ENCODE measurements around the gene ANKS1B.

Gene ANKS1B

DNA sequence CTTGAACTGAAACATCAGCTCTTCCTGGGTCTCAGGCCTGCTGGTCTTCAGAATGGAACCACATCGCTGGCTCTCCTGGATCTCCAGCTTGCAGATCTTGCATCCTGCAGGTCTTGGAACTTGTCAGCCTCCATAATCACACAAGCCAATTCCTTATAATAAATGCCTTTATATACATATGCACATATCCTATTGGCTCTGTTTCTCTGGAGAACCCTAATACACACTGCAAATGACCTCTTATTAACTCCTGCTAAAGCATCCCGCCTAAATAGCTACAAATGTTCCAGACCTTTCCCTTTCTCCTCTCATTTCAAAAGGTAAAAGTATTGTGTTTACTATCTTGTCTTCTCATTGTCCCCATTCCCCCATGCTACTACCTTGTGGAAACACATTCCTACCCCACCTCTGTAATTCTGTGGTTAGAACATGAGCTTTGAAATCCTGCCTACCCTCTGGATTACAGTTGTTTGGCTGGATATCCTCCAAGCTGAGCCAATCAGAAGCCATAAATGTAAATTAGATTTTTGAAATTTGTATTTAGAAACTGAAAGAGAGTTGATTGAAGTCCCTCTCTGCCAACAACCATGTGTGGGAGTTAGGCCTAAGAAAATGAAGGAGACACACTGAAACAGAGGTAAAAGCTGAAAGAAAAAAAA lies 58.1 kb downstream of the ANKS1B start:
- intact Hi-C loops (cut with micrococcal nuclease) = no loop called here
- Mint-ChIP-seq H3K4me3 (no peak overlapping the region), H3K36me3 (ENCODE audit: low read depth) (no peaks in the 10 kb centered on the region), H3K4me1 (ENCODE audit: low read depth) (no peaks in the 10 kb centered on the region), H3K27me3 (no peaks in the 10 kb centered on the region), H3K27ac (no peak overlapping the region), H3K9me3 (no peaks in the 10 kb centered on the region)

DNA sequence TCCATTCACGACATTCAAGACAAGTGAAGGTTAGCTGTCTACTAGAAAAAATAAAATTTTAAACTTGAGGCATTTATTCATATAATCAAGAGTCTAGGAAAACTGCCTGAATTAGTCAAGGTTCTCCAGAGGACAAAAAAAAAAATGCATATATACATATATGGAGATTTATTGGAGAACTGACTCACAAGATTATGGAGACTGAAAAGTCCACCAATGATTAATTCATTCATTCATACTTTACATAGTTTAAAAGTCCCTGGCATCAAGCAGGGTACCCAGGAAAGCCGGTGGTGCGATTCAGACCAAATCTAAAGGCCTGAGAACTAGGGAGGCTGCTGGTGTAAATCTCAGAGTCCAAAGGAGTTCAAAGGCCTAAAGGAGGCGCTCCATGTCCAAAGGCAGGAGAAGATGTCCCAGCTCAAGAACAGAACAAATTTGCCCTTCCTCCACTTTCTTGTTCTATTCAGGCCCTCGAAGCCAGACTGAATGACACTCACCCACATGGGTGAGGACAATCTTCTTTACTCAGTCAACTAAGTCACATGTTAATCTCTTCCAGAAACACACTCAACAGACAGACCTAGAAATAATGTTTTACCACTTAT lies 64.3 kb downstream of the ANKS1B start:
- Mint-ChIP-seq H3K27me3 (no peaks in the 10 kb centered on the region), H3K4me3 (no peak overlapping the region), H3K4me1 (ENCODE audit: low read depth) (no peaks in the 10 kb centered on the region), H3K9me3 (no peaks in the 10 kb centered on the region), H3K36me3 (ENCODE audit: low read depth) (no peaks in the 10 kb centered on the region), H3K27ac (no peak overlapping the region)
- intact Hi-C loops (cut with micrococcal nuclease) = no loop called here

DNA sequence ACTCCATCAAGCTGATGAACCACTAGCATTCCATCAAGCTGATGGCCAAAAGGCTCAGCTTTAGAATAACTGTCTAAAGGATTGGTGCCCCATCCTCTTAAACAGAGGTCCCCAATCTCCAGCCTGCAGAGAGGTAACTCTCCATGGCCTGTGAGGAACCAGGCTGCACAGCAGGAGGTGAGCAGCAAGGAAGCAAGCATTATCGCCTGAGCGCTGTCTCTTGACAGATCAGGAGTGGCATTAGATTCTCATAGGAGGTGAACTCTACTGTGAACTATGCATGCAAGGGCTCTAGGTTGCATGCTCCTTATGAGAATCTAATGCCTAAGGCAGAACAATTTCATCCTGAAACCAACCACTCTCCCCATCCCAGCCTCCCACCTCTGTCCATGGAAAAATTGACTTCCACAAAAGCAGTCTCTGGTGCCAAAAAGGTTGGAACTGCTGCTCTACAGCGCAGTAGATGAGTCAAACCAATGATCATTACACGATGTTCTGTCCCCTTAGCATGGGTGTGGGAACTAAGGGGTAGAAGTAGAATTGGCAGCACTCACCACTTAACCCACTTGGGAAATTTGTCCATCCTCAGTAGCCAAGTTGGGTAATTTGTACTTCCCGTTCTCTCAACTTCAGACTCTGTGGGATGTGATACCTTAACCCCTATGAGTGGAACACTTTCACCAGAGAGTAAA lies 66.9 kb downstream of the ANKS1B start:
- Mint-ChIP-seq H3K27ac (no peak overlapping the region), H3K9me3 (no peaks in the 10 kb centered on the region), H3K4me1 (ENCODE audit: low read depth) (no peaks in the 10 kb centered on the region), H3K4me3 (no peak overlapping the region), H3K36me3 (ENCODE audit: low read depth) (no peaks in the 10 kb centered on the region), H3K27me3 (no peaks in the 10 kb centered on the region)
- intact Hi-C loops (cut with micrococcal nuclease) = no loop called here

DNA sequence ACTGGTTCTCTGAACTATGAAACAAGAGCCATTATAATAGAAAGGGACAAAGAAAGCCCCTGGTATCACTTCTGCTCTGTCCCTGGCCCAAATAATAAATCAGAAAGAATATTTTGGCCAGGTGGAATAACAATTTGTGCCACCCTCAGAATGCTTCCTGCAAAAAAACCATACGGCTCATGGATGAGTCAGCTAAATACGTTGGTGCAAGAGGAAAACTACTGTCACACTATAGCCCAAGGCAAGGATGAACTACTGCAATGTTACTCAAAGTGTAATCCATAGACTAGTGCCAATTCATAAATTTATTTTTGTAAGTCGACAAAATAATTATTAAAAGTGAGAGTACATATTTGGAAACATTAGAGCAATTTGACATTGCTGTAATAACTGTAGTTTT lies 68.2 kb downstream of the ANKS1B start:
- Mint-ChIP-seq H3K27me3 (no peaks in the 10 kb centered on the region), H3K4me1 (ENCODE audit: low read depth) (no peaks in the 10 kb centered on the region), H3K36me3 (ENCODE audit: low read depth) (no peaks in the 10 kb centered on the region), H3K27ac (no peak overlapping the region), H3K4me3 (no peak overlapping the region), H3K9me3 (no peaks in the 10 kb centered on the region)
- intact Hi-C loops (cut with micrococcal nuclease) = no loop called here

DNA sequence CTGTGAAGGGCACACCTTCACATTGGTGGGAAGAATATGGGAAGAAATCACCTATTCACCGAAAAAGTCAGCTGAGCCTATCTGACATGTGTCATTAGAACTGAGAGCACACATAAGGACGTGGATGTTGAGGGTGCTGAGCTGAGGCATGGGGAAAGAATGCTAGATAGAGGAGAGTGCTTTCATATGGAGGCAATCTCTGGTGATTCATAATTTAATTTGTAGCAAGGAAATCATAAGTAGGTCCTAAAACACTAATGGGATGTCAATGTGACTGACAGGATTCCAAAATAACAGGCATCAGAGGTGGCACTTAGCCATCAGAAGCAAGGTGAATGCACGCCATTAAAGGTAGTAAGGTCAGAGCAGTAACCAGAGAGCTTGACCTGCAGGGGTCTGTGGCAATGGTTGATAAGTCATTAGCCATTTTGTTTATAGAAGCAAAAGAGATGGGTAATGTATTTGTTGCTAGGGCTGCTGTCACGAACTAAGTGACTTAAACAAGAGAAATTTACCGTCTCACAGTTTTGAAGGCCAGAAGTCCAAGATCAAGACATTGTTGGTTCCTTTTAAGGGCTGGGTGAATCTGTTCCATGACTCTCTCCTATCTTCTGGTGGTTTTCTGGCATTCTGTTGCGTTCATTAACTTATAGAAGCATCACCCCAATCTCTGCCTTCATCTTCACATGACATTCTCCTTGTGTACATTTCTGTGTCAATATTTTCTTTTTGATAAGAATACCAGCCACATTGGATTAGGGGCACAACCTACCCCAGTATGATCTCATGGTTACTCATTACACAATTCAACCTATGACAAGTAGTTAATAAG lies 69.3 kb downstream of the ANKS1B start:
- Mint-ChIP-seq H3K9me3 (no peaks in the 10 kb centered on the region), H3K4me1 (ENCODE audit: low read depth) (no peaks in the 10 kb centered on the region), H3K27ac (no peak overlapping the region), H3K36me3 (ENCODE audit: low read depth) (no peaks in the 10 kb centered on the region), H3K4me3 (no peak overlapping the region), H3K27me3 (no peaks in the 10 kb centered on the region)
- intact Hi-C loops (cut with micrococcal nuclease) = no loop called here

DNA sequence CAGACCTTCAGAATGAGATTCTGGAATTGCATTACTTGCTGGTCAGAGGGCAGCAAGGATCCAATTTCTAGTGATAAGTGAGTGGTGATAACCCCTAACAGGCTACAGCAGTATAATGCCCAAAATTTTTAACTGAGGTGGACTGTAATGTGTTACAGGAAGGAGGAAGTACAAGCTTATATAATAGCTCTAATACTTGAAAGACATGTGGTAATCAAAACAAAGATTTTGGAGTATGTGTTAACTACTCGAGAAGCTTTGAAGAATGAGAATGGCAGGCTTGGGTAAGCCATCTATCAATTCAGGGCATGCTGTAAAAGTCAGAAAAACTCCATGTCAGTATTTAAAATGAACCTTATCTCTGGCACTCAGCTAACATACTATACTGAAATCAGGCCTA lies 70.5 kb downstream of the ANKS1B start:
- Mint-ChIP-seq H3K4me3 (no peak overlapping the region), H3K4me1 (ENCODE audit: low read depth) (no peaks in the 10 kb centered on the region), H3K27me3 (no peaks in the 10 kb centered on the region), H3K36me3 (ENCODE audit: low read depth) (no peaks in the 10 kb centered on the region), H3K9me3 (no peaks in the 10 kb centered on the region), H3K27ac (no peak overlapping the region)
- intact Hi-C loops (cut with micrococcal nuclease) = no loop called here

DNA sequence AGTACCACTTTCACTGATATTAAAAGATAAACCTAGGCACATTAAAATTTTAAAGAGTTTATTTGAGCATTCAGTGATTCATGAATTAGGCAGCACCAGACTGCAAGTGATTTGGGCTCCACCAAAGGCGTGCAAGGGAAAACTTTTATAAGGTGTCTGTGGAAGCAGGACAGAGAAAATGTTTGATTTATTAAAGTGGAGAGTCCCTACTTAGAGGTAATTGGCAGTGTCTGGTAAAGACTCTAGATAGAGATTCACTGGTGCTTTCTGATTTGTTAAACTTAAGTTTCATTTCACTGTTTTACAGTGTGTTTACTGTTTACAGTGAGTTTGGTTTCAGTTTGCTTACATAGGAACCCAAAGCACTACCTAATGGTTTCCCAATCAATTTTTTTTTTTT lies 72.8 kb downstream of the ANKS1B start:
- Mint-ChIP-seq H3K9me3 (no peaks in the 10 kb centered on the region), H3K36me3 (ENCODE audit: low read depth) (no peaks in the 10 kb centered on the region), H3K4me3 (no peak overlapping the region), H3K4me1 (ENCODE audit: low read depth) (no peaks in the 10 kb centered on the region), H3K27ac (no peak overlapping the region), H3K27me3 (no peaks in the 10 kb centered on the region)
- intact Hi-C loops (cut with micrococcal nuclease) = no loop called here

DNA sequence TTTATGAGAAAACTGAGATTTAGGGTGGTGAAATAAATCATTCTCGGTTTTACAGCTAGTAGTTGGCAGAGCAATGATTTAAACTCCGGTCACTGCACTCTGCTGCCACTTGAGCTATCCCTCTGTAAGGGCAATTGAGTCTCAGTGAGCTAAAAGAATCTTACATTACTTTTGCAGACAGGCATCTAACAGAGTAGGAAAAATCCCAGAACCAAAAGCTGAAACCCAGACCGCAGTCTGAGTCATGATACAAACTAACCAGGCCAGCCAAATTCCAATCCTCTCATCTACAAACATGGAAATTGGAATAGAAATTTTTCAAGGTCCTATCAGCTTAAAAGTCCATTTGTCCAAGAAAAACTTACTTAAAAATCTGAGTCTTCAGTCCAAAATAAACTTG lies 73.7 kb downstream of the ANKS1B start:
- H3K4me1 Mint-ChIP-seq (ENCODE audit: low read depth) = no peaks in the 10 kb centered on the region
- intact Hi-C loops (cut with micrococcal nuclease) = no loop called here

DNA sequence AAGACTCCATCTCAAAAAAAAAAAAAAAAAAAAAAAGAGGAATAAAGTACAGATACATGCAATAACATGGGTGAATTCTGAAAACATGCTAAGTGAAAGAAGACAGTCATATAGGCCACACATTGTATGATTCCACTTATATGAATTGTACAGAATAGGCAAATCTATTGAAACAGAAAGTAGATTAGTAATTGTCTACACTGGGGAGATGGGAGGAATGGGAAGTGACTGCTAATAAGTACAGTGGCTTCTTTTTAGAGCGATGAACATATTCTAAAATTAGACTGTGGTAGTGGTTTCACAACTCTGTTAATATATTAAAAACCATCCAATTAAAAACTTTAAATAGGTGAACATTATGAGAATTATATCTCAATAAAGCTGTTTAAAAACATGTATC lies 74.4 kb downstream of the ANKS1B start:
- Mint-ChIP-seq H3K36me3 (ENCODE audit: low read depth) (no peaks in the 10 kb centered on the region), H3K4me1 (ENCODE audit: low read depth) (no peaks in the 10 kb centered on the region), H3K9me3 (no peaks in the 10 kb centered on the region), H3K27ac (no peak overlapping the region), H3K4me3 (no peak overlapping the region), H3K27me3 (no peaks in the 10 kb centered on the region)
- intact Hi-C loops (cut with micrococcal nuclease) = no loop called here

More for the DNA sequence above, 73.7 kb downstream of the ANKS1B start:
- no peaks in the 10 kb centered on the region for H3K27me3 Mint-ChIP-seq
- no peak overlapping the region for H3K27ac Mint-ChIP-seq
- no peaks in the 10 kb centered on the region for H3K9me3 Mint-ChIP-seq
- no peaks in the 10 kb centered on the region for H3K36me3 Mint-ChIP-seq (ENCODE audit: low read depth)
- no peak overlapping the region for H3K4me3 Mint-ChIP-seq

DNA sequence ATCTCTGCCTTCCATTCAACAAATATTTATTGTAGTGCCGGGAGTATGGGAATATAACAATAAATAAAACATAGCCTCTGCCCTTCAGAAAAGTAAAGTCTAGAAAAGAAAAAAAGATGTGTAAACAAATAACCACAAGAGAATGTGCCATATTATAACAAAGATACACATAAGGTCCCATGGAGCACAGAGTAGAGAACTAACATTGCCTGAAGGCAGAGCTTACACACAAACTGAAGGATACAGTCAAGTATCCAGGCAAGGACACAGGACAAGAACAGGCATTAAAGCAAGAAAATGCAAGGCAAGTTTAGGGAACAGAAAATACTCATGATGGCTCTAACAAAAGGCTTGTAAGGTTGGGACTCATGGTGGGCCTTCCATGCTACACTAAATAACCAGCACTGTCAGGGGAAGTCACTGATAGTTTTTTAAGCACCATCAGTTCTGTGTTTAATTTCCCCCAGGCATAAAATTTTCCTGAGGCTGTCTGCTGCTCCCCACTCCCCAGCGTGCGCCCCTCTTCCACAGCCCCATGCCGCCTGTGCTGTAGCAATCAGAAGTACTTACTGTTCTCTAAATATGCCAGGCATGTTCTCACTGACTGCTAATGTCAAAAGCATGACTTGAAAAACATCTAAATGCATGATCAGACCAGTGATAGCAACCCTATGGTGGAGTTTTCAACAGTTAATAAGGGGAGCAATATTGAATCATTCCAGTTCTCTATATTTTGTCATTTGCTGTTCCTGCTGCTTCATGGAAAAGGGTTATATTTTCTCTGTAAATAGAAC lies 77.8 kb downstream of the ANKS1B start:
- Mint-ChIP-seq H3K4me3 (no peak overlapping the region), H3K4me1 (ENCODE audit: low read depth) (no peaks in the 10 kb centered on the region), H3K27ac (no peak overlapping the region), H3K36me3 (ENCODE audit: low read depth) (no peaks in the 10 kb centered on the region), H3K27me3 (no peaks in the 10 kb centered on the region), H3K9me3 (no peaks in the 10 kb centered on the region)
- intact Hi-C loops (cut with micrococcal nuclease) = no loop called here

DNA sequence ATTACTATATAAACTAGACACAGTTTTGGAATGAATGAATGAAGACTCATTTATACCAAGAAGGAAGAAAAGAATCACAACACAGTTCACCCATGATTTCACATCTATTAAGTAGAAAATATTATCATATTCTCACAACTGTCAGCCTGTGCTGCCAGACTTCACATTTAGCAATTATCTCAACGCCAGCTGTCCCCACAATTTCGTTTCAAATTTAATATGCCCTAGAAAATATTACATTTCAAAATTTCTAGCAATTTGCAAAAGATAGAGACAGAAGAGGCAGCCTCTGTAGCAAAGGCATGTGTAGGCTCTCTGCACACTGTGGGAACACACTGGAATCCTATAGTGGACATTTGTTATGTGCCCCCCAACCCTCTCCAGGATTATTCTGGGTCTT lies 83.6 kb downstream of the ANKS1B start:
- intact Hi-C loops (cut with micrococcal nuclease) = no loop called here
- Mint-ChIP-seq H3K9me3 (no peaks in the 10 kb centered on the region), H3K4me1 (ENCODE audit: low read depth) (no peaks in the 10 kb centered on the region), H3K36me3 (ENCODE audit: low read depth) (no peaks in the 10 kb centered on the region), H3K4me3 (no peak overlapping the region), H3K27me3 (no peaks in the 10 kb centered on the region), H3K27ac (no peak overlapping the region)

DNA sequence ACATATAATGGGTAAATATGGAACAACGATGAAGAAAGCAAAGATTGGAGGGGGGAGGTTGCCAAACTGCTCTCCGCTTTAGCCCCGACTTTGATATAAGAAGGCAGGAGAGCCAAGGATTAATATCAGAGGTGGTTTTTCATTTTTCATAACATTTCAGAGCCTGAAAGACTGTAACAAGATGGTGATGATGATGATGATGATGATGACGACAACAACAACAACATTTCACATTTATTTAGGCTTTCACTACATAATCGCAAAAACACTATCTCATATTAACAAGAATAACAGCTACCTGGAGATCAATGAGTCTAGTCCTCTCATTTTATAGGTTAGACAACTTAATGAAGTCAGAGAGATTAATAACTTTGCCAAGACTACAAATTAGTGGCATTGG lies 86.1 kb downstream of the ANKS1B start:
- Mint-ChIP-seq H3K36me3 (ENCODE audit: low read depth) (no peaks in the 10 kb centered on the region), H3K4me3 (no peak overlapping the region), H3K27ac (no peak overlapping the region), H3K9me3 (peaks cover 8% of the 10 kb centered on the region), H3K4me1 (ENCODE audit: low read depth) (no peaks in the 10 kb centered on the region), H3K27me3 (no peaks in the 10 kb centered on the region)
- intact Hi-C loops (cut with micrococcal nuclease) = no loop called here

DNA sequence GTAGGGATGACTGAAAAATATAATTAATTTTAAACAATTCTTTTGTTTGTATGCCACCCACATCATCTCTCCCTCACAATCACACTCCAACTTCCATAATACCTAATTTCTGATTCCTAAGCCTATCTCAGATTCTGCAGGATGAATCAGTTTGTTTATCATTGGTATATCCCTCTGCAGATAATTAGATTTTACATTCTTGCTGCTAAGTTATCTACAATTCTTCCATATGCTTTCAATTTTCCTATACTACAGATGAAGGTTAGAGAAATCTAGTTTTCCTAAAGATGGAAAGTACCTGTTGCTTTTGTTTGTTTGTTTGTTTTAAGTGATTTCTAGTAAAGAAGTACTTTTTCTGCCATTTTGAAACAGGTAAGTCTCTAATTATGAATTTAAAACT lies 105.3 kb downstream of the ANKS1B start:
- no peak overlapping the region for H3K27ac Mint-ChIP-seq
- no peaks in the 10 kb centered on the region for H3K36me3 Mint-ChIP-seq (ENCODE audit: low read depth)
- no peaks in the 10 kb centered on the region for H3K27me3 Mint-ChIP-seq
- H3K4me3 Mint-ChIP-seq = no peak overlapping the region
- intact Hi-C loops (cut with micrococcal nuclease) = no loop called here
- H3K9me3 Mint-ChIP-seq = no peaks in the 10 kb centered on the region
- no peaks in the 10 kb centered on the region for H3K4me1 Mint-ChIP-seq (ENCODE audit: low read depth)

Data from dendritic cell treated with granulocyte-macrophage colony-stimulating factor and Interleukin-4, amounts not matched to agents 40 ng/mL and 50 ng/mL, for 4 days (primary cell).